Activated CD8-positive, alpha-beta memory T cell treated with anti-CD3 and anti-CD28 coated beads, Interleukin-2, amount 50 U/mL, for 4 hours (primary cell): ENCODE data around the gene STX3.
A peak's percentile ranks its signal among the peaks of the same experiment; 100 is the strongest.

ENCODE experiments used
- DNase-seq: peaks from one replicate; pipeline ENCODE4 v3.0.0-alpha.2; 2020

The STX3 gene

GRCh38 chr11:59754859-59755700 is at the start of gene STX3:
Gene STX3 (plus strand): TSS chr11:59755376. CDS start chr11:59755606, 230 bp downstream.
- peak; percentile 74 for DNase-seq

GRCh38 chr11:59706518-59707285 is 48.5 kb upstream of the STX3 start:
- DNase-seq, result no peak

- DNase-seq, result no peak
Observed at GRCh38 chr11:59707371-59707770, 47.8 kb upstream of the STX3 start.

GRCh38 chr11:59708537-59708936 is 46.6 kb upstream of the STX3 start:
- no peak for DNase-seq

- DNase-seq, result no peak
Observed at GRCh38 chr11:59710136-59710847, 44.9 kb upstream of the STX3 start.

GRCh38 chr11:59713745-59714144 is 41.4 kb upstream of the STX3 start, which contains the start of gene OR10V1:
Gene OR10V1 (minus strand): TSS chr11:59713845. CDS start chr11:59713845, 0 bp downstream.
- no peak for DNase-seq

GRCh38 chr11:59716051-59716450 is 39.1 kb upstream of the STX3 start:
- DNase-seq, result no peak

GRCh38 chr11:59719556-59719955 is 35.6 kb upstream of the STX3 start:
- no peak for DNase-seq

GRCh38 chr11:59724066-59724465 is 31.1 kb upstream of the STX3 start:
- no peak for DNase-seq

- no peak for DNase-seq
Observed at GRCh38 chr11:59727426-59727825, 27.8 kb upstream of the STX3 start.

GRCh38 chr11:59728154-59728553 is 27.0 kb upstream of the STX3 start:
- DNase-seq, result no peak

GRCh38 chr11:59728913-59729312 is 26.3 kb upstream of the STX3 start:
- no peak for DNase-seq

GRCh38 chr11:59729834-59730233 is 25.3 kb upstream of the STX3 start:
- no peak for DNase-seq

GRCh38 chr11:59730896-59731565 is 24.1 kb upstream of the STX3 start:
- no peak for DNase-seq

- DNase-seq, result no peak
Observed at GRCh38 chr11:59746111-59746510, 9.1 kb upstream of the STX3 start.

GRCh38 chr11:59753650-59754493 is 1.3 kb upstream of the STX3 start:
- DNase-seq, result peak; percentile 83

GRCh38 chr11:59754494-59754858 is 700 bp upstream of the STX3 start:
- DNase-seq, result no peak

- peak; percentile 60 for DNase-seq
Observed at GRCh38 chr11:59755701-59756557, 753 bp downstream of the STX3 start.

GRCh38 chr11:59756558-59756840 is 1.3 kb downstream of the STX3 start:
- no peak for DNase-seq

- DNase-seq, result no peak
Observed at GRCh38 chr11:59756845-59757244, 1.7 kb downstream of the STX3 start.

GRCh38 chr11:59758401-59759037 is 3.3 kb downstream of the STX3 start:
- DNase-seq, result no peak
